Coronary artery (tissue), 2 donors: Measurements from ENCODE around the gene IGFL4.

ENCODE experiments used
- DNase-seq: peaks from one replicate; pipeline ENCODE4 v3.0.0-alpha.2; 2017; ENCODE audit warnings: low spot score
- H3K27ac ChIP-seq, 2 donors: fragments of 200-600 bp; sonication (generic); one replicate each; pipeline ENCODE4 v1.5.1; 2016 to 2019
- H3K4me3 ChIP-seq: fragments of 200-600 bp; sonication (generic); 2 replicates; pipeline ENCODE4 v1.5.1; 2016; ENCODE audit warnings: mild to moderate bottlenecking, moderate library complexity
- TF ChIP-seq, protein P1 (sequence below): fragments of 200-600 bp; sonication (generic); IDR thresholded peaks from one replicate; pipeline ENCODE4 v1.5.1; 2019; ENCODE audit warnings: antibody characterized with exemption

The IGFL4 gene

DNA sequence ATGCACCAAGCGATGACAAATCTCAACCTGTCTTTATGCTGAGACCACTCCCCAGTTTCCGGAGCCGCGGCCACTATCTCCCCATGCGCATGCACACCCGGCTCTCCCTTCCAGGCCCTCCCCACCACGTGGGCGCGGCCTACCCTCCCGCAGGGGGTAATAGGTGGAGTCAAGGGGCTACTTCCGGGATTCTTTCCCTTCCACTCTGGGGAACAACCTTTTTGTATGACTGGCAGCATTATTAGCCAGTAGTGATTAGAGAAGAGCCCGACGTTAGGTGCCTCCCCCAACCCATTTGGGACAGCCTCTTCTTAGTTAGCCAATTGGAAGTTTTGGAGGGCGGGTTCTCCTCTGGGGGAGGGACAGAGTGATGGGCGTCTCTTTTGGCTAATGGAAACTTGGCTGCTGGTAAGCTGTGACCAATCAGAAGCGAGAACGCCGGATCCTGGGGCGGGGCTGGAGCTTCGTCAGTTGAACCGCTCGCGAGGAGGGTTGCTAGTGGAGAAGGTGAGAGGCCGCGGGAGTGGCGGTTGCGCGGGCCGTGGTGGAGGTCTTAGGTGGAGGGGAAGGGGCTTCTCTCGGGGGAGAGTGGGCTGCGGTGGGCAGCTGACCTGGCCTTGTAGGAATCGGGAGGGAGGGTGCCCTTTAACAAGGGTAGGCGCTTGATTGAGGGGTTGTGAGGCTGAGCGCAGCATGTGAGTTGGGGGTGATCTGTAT, 45.6 kb downstream of the IGFL4 start, which contains the start of gene CCDC61:
CCDC61 (plus strand) TSS at position 470 of the 717 bp plus-strand sequence. CDS start 7,552 bp downstream, outside the sequence.
- DNase-seq: peak; percentile 99
- Histone ChIP-seq H3K27ac (peak within 1 kb of the TSS in 1 of 2 donors; percentile 84), H3K4me3 (peak within 1 kb of the TSS; percentile 76)
- TF ChIP-seq, protein P1, sequence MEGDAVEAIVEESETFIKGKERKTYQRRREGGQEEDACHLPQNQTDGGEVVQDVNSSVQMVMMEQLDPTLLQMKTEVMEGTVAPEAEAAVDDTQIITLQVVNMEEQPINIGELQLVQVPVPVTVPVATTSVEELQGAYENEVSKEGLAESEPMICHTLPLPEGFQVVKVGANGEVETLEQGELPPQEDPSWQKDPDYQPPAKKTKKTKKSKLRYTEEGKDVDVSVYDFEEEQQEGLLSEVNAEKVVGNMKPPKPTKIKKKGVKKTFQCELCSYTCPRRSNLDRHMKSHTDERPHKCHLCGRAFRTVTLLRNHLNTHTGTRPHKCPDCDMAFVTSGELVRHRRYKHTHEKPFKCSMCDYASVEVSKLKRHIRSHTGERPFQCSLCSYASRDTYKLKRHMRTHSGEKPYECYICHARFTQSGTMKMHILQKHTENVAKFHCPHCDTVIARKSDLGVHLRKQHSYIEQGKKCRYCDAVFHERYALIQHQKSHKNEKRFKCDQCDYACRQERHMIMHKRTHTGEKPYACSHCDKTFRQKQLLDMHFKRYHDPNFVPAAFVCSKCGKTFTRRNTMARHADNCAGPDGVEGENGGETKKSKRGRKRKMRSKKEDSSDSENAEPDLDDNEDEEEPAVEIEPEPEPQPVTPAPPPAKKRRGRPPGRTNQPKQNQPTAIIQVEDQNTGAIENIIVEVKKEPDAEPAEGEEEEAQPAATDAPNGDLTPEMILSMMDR: no peak

DNA sequence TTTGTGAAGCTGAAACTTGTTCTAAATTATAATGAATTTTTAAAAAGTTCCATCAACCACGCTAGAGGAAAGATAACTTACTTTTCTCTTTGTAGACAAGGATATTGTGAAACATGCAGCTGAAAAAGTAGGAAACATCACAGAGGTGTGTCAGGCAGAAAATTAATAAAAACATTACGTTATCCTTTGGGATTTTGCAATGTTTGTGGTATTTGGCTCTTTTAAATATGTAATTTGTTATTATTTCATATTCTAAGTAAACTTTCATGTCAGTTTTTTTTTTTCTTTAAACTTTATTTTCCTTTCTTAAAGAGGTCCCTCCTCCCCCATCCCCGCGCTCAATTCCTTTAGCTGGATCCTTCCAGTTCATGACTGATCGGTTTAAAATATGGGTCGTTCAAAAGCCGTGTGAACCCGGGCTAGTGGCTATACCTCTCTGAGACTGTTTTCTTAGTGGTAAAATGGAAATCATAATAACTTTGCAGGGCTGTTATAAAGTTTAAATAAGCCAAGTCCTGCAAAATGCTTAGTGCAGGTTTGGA, 46.3 kb downstream of the IGFL4 start:
- TF ChIP-seq, protein P1: no peak
- DNase-seq: no peak
- peak overlapping the region in 1 of 2 donors; percentile 4 for H3K27ac ChIP-seq
- H3K4me3 ChIP-seq: peak overlapping the region; percentile 76

DNA sequence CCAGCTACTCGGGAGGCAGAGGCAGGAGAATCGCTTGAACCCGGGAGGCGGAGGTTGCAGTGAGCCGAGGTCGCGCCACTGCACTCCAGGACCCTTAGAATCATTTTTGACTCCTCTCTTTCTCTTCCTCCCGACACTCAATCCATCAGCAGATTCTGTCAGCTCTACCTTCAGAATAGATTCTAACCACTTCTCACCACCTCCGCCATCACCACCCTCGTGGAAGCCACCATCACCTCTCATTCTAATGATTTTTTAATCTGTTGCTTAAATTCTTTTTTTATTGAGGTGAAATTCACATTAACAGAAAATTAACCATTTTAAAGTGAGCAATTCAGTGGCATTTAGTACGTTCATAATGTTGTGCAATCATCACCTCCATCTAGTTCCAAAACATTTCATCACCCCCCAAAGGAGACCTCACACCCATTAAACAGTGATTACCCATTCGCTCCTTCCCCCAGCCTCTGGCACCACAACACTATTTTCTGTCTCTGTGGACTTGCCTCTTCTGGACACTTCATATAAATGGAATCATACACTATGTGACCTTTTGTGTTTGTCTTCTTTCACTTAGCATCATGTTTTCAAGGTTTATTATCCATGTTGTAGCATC, 50.6 kb downstream of the IGFL4 start:
- Histone ChIP-seq H3K27ac (no peak overlapping the region), H3K4me3 (no peak overlapping the region)
- TF ChIP-seq, protein P1: no peak
- no peak for DNase-seq
